HG03571 (cell line): ENCODE data around the gene NMRAL1.

Experiments used
- ATAC-seq: cut with Tn5 transposase; IDR thresholded peaks from one replicate; pipeline ENCODE4 v1.9.1; 2021; ENCODE audit not compliant: unreplicated experiment

NMRAL1 gene

GRCh38 chr16:4426722-4427372 lies 47.6 kb downstream of the NMRAL1 start:
- ATAC-seq = no peak

- peak; percentile 18 for ATAC-seq
These were observed 48.3 kb downstream of the NMRAL1 start for GRCh38 chr16:4426021-4426684.

DNA sequence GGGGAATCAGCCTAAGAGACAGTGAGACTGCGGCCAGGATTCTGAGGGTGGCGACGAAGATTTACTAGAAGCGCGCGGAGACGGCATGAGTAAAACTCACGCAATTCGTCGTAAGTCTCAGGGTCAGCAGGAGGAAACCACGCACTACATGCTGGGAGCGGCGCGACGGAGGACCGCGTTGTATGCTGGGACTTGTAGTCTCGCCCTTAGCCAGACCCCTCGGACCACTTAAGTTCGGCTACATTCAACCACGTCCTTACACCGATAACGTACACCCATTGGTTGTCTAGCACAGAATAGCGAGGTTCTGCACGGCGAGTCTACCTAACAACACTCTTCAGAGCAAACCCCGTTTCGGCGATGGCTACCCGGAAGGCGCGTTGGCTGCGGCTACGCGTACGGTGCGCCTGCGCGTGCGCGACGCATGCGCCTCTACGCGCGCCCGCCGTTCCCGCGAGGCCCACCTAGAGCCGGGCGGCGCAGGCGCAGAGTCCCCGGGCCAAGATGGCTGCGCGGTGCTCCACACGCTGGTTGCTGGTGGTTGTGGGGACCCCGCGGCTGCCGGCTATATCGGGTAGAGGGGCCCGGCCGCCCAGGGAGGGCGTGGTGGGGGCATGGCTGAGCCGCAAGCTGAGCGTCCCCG lies 48.9 kb downstream of the NMRAL1 start, which contains the start of gene DNAJA3:
Gene DNAJA3, plus strand, starts transcription at position 491 of the 643 bp plus-strand sequence. Its CDS starts 14 bp downstream, at position 505.
- ATAC-seq = peak; percentile 85

DNA sequence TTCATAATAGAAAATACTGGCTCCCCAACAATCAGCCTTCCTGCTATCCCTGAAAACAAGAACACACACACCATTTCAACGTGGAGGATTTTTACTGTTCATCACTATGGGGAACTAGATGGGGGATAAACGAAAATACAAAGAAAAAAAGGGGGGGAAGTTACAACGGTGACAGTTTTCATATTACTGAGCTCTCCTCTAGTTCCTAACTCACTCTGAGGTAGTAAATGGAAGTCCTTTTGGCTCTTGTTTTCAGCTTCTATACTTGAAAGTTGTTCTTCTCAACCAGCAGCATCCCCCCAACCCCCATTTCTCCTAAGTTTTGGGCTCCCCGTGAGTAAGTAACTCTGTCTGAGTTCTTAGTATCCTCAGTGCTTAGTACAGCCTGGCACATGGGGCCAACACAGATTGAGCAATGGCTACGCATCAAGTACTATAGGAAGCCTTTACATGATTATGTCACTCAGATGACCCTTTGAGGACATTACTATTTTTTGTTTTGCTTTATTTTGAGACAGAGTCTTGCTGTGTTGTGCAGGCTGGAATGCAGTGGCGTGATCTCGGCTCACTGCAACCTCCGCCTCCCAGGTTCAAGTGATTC lies 53.8 kb downstream of the NMRAL1 start:
- no peak for ATAC-seq

GRCh38 chr16:4419402-4419959 lies 54.9 kb downstream of the NMRAL1 start:
- no peak for ATAC-seq

GRCh38 chr16:4416200-4417032 lies 58.0 kb downstream of the NMRAL1 start, which contains the start of gene CORO7:
TSS of gene CORO7 (minus strand) at chr16:4416596. CDS start at chr16:4416518, 78 bp downstream.
- peak; percentile 50 for ATAC-seq

DNA sequence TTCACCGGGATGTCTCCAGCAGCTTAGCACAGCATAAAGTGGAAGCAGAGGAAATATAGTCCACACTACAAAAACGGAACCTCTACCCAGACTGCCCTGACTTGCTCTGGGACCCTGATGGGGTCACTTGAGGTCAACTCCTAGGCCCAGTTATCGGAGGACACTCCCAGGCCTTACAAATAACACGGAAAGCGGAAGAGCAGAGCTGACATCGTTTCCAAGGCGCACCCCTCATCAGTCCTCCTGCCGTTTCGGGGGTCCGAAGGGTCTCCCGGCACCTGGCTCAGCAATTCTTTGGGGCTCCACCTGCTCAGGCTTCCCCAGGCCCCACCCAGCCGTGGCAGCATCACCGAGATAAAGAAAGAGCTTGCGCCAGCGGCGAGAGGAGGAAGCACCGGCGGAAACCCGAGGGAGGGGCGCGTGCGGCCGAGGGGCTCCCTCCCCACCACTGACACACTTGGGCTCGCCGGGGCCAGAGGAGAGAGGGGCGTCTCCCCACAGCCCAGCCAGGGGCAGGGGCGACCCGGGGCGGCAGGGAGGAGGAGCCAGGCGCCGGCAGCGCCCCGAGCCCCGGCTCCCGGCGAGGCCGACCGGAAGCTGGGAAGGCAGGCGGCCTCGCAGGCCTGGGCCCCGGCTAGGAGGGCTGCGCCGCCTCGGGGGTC lies 58.8 kb downstream of the NMRAL1 start:
- no peak for ATAC-seq

DNA sequence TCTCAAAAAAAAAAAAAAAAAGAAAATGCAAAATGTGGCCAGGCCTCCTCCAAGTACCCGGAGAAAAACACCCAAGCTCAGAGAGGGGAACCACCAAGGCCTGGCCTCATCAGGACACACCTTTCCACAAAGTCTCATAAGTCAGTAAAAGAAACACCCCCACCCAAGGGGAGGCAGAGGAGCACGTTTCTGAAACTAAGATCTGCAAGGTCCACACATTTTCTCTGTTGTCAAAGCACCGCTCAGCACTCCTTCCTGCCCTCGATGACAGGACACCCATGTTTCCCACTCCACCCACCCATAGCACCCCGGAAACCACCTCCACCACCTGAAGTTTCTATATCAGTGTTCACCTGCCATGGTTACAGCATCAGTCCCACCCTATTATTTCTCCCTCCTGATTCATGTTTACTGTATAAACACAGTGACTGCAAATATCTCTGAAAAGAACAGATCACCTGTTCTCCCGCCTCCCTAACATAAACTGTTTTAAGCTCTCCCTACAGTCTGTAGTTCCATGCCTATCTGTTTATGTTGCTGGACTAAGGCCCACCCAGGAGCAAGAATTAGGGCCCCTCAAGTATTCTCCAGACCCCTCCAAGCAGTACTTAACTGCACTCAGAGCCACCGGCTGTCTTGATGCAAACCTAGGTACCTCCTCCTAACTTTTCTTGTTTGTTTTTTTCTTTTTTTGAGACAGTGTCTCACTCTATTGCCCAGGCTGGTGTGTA lies 60.1 kb downstream of the NMRAL1 start:
- ATAC-seq = peak; percentile 62

DNA sequence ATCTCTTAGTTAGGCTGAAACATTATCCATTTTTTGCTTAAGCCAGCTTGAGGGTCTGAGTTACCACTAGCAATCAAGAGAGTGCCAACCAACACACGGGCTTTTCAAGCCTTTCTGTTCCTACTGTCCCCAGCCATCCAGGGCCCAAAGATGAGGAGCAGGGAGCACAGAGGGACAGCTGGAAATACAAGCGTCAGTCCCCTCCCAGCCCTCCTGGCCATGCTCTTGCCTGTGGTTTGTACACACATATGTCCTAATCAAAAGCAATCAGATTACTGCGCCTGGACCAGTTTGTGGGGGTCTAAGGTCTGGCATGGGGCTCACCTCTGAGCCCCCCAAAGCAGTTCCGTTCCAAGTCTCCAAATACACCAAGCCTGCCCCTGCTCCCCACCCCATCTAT lies 61.6 kb downstream of the NMRAL1 start:
- no peak for ATAC-seq

GRCh38 chr16:4412159-4412558 lies 62.3 kb downstream of the NMRAL1 start:
- no peak for ATAC-seq
